HepG2 (cell line): ENCODE results near the gene LUZP1. TPM values are rescaled to one million over a fixed set of nuclear protein-coding genes. Genes with fewer than 3 reads are reported as not detected.

Experiments
- ARNT2 ChIP-seq: sonication (generic); formaldehyde crosslinking; IDR thresholded peaks from 2 replicates; pipeline ENCODE4 v1.8.0; 2022; ENCODE audit warnings: mild to moderate bottlenecking, low read depth, missing genetic modification reagents, moderate library complexity
- GZF1 ChIP-seq: sonication (generic); formaldehyde crosslinking; IDR thresholded peaks from 2 replicates; pipeline ENCODE4 v1.5.1; 2020; ENCODE audit warnings: mild to moderate bottlenecking, missing genetic modification reagents
- HDAC1 ChIP-seq: sonication (generic); formaldehyde crosslinking; IDR thresholded peaks from 2 replicates; pipeline ENCODE4 v1.5.1; 2020; ENCODE audit warnings: mild to moderate bottlenecking, missing genetic modification reagents
- IKZF4 ChIP-seq: sonication (generic); formaldehyde crosslinking; IDR thresholded peaks from 2 replicates; pipeline ENCODE4 v1.5.1; 2020; ENCODE audit warnings: borderline replicate concordance, mild to moderate bottlenecking, low read depth, missing genetic modification reagents; ENCODE audit errors: not compliant biosample characterization
- LCORL ChIP-seq, 2 experiments: fragments of 450-650 bp in 1 of 2; sonication (generic) in 1 of 2; formaldehyde crosslinking in 1 of 2; IDR thresholded peaks; 2 replicates each; pipeline versions ENCODE4 v1.5.0 to v1.6.1; 2017 to 2020; ENCODE audit warnings: antibody characterized with exemption in 1 of 2, missing genetic modification reagents in 1 of 2
- MED8 ChIP-seq: sonication (generic); formaldehyde crosslinking; IDR thresholded peaks from 2 replicates; pipeline ENCODE4 v1.8.1; 2023; ENCODE audit warnings: mild to moderate bottlenecking, missing genetic modification reagents; ENCODE audit not compliant: insufficient replicate concordance
- MTA1 ChIP-seq: sonication (generic); formaldehyde crosslinking; IDR thresholded peaks from 2 replicates; pipeline ENCODE4 v1.4.0; 2020; ENCODE audit warnings: missing genetic modification reagents, mild to moderate bottlenecking, borderline replicate concordance
- MTF2 ChIP-seq: sonication (generic); formaldehyde crosslinking; IDR thresholded peaks from 2 replicates; pipeline ENCODE4 v1.5.0; 2020; ENCODE audit warnings: missing genetic modification reagents, borderline replicate concordance
- NAIF1 ChIP-seq: sonication (generic); formaldehyde crosslinking; IDR thresholded peaks from 2 replicates; pipeline ENCODE4 v1.5.0; 2020; ENCODE audit warnings: mild to moderate bottlenecking, missing genetic modification reagents, borderline replicate concordance
- NFIB ChIP-seq: sonication (generic); formaldehyde crosslinking; IDR thresholded peaks from 2 replicates; pipeline ENCODE4 v1.9.0; 2021; ENCODE audit warnings: missing genetic modification reagents, mild to moderate bottlenecking, borderline replicate concordance
- NFKB2 ChIP-seq: sonication (generic); formaldehyde crosslinking; IDR thresholded peaks from 2 replicates; pipeline ENCODE4 v1.4.0; 2020; ENCODE audit warnings: missing genetic modification reagents, borderline replicate concordance
- NONO ChIP-seq, 2 experiments: fragments of 450-650 bp in 1 of 2; sonication (generic) in 1 of 2; formaldehyde crosslinking in 1 of 2; IDR thresholded peaks in 1 of 2; conservative IDR thresholded peaks in 1 of 2; 2 replicates each; pipeline versions ENCODE4 v1.6.1 to v1.8.0; 2017 to 2022; ENCODE audit warnings: mild to moderate bottlenecking in 1 of 2, missing genetic modification reagents in 1 of 2, moderate library complexity in 1 of 2
- NR1H2 ChIP-seq: sonication (generic); formaldehyde crosslinking; IDR thresholded peaks from 2 replicates; pipeline ENCODE4 v1.8.1; 2022; ENCODE audit warnings: low read depth, missing genetic modification reagents, borderline replicate concordance
- RAD21 ChIP-seq: fragments of 450-650 bp; formaldehyde crosslinking; IDR thresholded peaks from 2 replicates; pipeline ENCODE4 v1.5.0; 2020; ENCODE audit warnings: mild to moderate bottlenecking
- SIN3A ChIP-seq: IDR thresholded peaks from 2 replicates; pipeline ENCODE4 v1.6.1; 2011; ENCODE audit warnings: low read depth, mild to moderate bottlenecking, control low read depth, low read length, borderline replicate concordance
- SUZ12 ChIP-seq: fragments of 150-350 bp; IDR thresholded peaks from 2 replicates; pipeline ENCODE4 v1.6.1; 2014; ENCODE audit warnings: low read depth, low read length
- ZNF615 ChIP-seq: sonication (generic); formaldehyde crosslinking; IDR thresholded peaks from 2 replicates; pipeline ENCODE4 v1.5.0; 2020; ENCODE audit warnings: mild to moderate bottlenecking, missing genetic modification reagents, borderline replicate concordance
- ZNF773 ChIP-seq: sonication (generic); formaldehyde crosslinking; IDR thresholded peaks from 2 replicates; pipeline ENCODE4 v1.4.0; 2020; ENCODE audit warnings: missing genetic modification reagents, borderline replicate concordance
- ZNF879 ChIP-seq: sonication (generic); formaldehyde crosslinking; IDR thresholded peaks from 2 replicates; pipeline ENCODE4 v1.8.1; 2023; ENCODE audit warnings: missing genetic modification reagents
- polyA plus RNA-seq, 8 experiments: library from polyadenylated mRNA; depleted of rRNA in 3 of 8; stranded (reverse) in 7 of 8; unstranded in 1 of 8; fragments of >200 nt; fragmentation: Illumina TruSeq in 4 of 8; extraction: Trizol in 4 of 8; gene quantifications; 2 replicates each; pipeline versions ENCODE4 v1.2.1 to v1.2.3, GENCODE V29; 2011 to 2016; ENCODE audit warnings: low read depth in 4 of 8, missing spikeins in 1 of 8, mixed read lengths in 1 of 8; ENCODE audit not compliant: insufficient read depth in 1 of 8
- total RNA-seq, 5 experiments: library from RNA; depleted of rRNA; stranded (reverse); fragments of >200 nt; fragmentation: Illumina TruSeq; extraction: Trizol; gene quantifications; 2 replicates each; pipeline ENCODE4 v1.2.3, GENCODE V29; 2016; ENCODE audit warnings: low read depth in 1 of 5
- TF ChIP-seq, protein P1 (sequence below): sonication (generic); formaldehyde crosslinking; IDR thresholded peaks from 2 replicates; pipeline ENCODE4 v1.8.0; 2022; ENCODE audit warnings: low read depth, missing genetic modification reagents
- TF ChIP-seq, protein P2 (sequence below): sonication (generic); formaldehyde crosslinking; IDR thresholded peaks from 2 replicates; pipeline ENCODE4 v1.8.0; 2022; ENCODE audit warnings: missing genetic modification reagents, mild to moderate bottlenecking, moderate library complexity, borderline replicate concordance
- TF ChIP-seq, protein P3 (sequence below): sonication (generic); formaldehyde crosslinking; IDR thresholded peaks from 2 replicates; pipeline ENCODE4 v1.4.0; 2020; ENCODE audit warnings: mild to moderate bottlenecking, missing genetic modification reagents, borderline replicate concordance

Gene LUZP1
- total and polyA plus RNA-seq, 2 of the 13 experiments (the other 11 are each of a cell fraction or from before 2014, with no cell fraction given), result 6.9 to 12.7 TPM

DNA sequence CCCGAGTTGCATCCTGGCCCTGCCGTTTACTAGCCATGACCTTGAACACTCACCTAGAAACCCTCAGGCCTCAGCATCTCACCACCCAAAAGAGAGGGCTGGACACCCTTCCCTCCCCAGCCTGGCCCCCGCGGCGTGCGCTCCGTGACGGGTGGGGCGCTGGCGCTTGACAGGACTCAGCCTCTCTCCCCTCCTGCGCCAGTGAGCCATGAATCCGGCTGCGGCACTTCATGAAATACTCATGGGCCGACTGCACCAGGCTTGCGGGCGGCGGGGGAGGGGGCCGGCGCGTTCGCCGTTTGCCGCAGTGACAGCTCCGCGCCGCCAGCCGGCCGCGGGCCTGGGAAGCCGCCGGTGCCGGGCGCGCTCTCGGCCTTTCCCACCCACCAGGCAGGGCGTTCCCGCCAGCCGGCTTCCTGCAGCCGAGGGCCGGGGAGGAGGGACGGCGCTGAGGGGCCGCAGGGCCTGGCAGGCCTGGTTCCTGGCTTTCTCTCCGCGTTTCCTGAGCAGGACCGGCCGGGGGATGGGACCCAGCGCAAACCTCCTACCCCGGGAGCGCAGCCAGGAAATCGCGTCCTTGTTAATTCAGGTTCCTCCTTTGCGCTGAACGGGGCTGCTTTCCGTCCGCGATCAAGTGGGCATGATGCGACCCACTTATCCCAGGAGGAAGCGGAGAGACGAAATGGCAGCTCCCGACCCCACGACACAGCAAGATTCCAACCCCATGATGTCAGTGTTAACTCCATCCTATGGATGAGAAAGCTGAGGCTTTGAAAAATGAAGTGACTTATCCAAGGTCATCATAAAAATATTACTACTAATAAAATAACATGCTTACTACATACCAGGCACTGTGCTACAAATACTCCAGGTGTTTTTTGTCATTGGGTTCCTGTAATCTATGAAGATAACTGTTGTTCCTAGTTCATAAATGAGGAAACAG is 9.1 kb upstream of the LUZP1 start (continued):
- TF ChIP-seq, protein P1, sequence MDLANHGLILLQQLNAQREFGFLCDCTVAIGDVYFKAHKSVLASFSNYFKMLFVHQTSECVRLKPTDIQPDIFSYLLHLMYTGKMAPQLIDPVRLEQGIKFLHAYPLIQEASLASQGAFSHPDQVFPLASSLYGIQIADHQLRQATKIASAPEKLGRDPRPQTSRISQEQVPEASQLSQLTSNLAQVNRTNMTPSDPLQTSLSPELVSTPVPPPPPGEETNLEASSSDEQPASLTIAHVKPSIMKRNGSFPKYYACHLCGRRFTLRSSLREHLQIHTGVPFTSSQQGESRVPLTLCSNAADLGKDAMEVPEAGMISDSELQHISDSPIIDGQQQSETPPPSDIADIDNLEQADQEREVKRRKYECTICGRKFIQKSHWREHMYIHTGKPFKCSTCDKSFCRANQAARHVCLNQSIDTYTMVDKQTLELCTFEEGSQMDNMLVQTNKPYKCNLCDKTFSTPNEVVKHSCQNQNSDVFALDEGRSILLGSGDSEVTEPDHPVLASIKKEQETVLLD (CRISPR knock-in tag), result no peak
- TF ChIP-seq ARNT2 (CRISPR knock-in tag) (0 out of 2 replicates have a peak, but pooled peaks have one; percentile 39), NONO (IDR thresholded peaks at IDR 0.05) (no peak), NONO (CRISPR knock-in tag; conservative IDR thresholded peaks at IDR 0.05) (peak; percentile 34; the same call in 1 of the 2 replicates), NFKB2 (CRISPR knock-in tag) (peak; percentile 47; the same call in 1 of the 2 replicates), SUZ12 (no peak), MTA1 (peak; percentile 42; the same call in 1 of the 2 replicates), NR1H2 (no peak), LCORL (IDR thresholded peaks at IDR 0.05) (no peak), LCORL (CRISPR knock-in tag; IDR thresholded peaks at IDR 0.05) (peak; percentile 66), RAD21 (CRISPR knock-in tag) (peak; percentile 56), ZNF615 (no peak), SIN3A (peak; percentile 31; the same call in 1 of the 2 replicates), NFIB (CRISPR knock-in tag) (no peak), ZNF773 (CRISPR knock-in tag) (peak; percentile 54; the same call in 1 of the 2 replicates), GZF1 (CRISPR knock-in tag) (no peak), NAIF1 (CRISPR knock-in tag) (no peak), HDAC1 (CRISPR knock-in tag) (peak; percentile 51), IKZF4 (peak; percentile 64), MTF2 (CRISPR knock-in tag) (no peak), ZNF879 (CRISPR knock-in tag) (no peak), MED8 (no peak)
- TF ChIP-seq, protein P2, sequence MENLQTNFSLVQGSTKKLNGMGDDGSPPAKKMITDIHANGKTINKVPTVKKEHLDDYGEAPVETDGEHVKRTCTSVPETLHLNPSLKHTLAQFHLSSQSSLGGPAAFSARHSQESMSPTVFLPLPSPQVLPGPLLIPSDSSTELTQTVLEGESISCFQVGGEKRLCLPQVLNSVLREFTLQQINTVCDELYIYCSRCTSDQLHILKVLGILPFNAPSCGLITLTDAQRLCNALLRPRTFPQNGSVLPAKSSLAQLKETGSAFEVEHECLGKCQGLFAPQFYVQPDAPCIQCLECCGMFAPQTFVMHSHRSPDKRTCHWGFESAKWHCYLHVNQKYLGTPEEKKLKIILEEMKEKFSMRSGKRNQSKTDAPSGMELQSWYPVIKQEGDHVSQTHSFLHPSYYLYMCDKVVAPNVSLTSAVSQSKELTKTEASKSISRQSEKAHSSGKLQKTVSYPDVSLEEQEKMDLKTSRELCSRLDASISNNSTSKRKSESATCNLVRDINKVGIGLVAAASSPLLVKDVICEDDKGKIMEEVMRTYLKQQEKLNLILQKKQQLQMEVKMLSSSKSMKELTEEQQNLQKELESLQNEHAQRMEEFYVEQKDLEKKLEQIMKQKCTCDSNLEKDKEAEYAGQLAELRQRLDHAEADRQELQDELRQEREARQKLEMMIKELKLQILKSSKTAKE (CRISPR knock-in tag), result no peak
- TF ChIP-seq, protein P3, sequence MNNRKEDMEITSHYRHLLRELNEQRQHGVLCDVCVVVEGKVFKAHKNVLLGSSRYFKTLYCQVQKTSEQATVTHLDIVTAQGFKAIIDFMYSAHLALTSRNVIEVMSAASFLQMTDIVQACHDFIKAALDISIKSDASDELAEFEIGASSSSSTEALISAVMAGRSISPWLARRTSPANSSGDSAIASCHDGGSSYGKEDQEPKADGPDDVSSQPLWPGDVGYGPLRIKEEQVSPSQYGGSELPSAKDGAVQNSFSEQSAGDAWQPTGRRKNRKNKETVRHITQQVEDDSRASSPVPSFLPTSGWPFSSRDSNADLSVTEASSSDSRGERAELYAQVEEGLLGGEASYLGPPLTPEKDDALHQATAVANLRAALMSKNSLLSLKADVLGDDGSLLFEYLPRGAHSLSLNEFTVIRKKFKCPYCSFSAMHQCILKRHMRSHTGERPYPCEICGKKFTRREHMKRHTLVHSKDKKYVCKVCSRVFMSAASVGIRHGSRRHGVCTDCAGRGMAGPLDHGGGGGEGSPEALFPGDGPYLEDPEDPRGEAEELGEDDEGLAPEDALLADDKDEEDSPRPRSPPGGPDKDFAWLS (CRISPR knock-in tag), result no peak
